GM23248 (cell line): ENCODE data around the gene INHBB.

Source experiments
- EZH2 ChIP-seq: fragments of 200-600 bp; sonication (generic); IDR thresholded peaks from 2 replicates; pipeline ENCODE4 v1.6.1; 2018; ENCODE audit warnings: antibody characterized with exemption, mild to moderate bottlenecking; ENCODE audit not compliant: insufficient read depth, poor library complexity, severe bottlenecking
- EZH2phosphoT487 ChIP-seq: fragments of 200-600 bp; sonication (generic); IDR thresholded peaks from 2 replicates; pipeline ENCODE4 v1.6.1; 2018; ENCODE audit warnings: antibody characterized with exemption, moderate library complexity, mild to moderate bottlenecking, low read depth; ENCODE audit not compliant: insufficient read depth

GRCh38 chr2:120394764-120395163 lies 48.8 kb downstream of the INHBB start:
- TF ChIP-seq EZH2 (no peak), EZH2phosphoT487 (no peak)
